Fibroblast of mammary gland (primary cell): ENCODE data around the gene MDH2.
"Not testable (repeated sequence)": the region's sequence is repeated elsewhere in the genome, so short reads cannot be mapped to it uniquely, and the experiment has no call there.

Experiments
- DNase-seq: peaks from one replicate; pipeline ENCODE4 v3.0.0-alpha.2; 2010; ENCODE audit warnings: low read depth
- H3K4me3 ChIP-seq: 2 replicates; pipeline ENCODE4 v1.5.1; 2011; ENCODE audit warnings: low read depth, mild to moderate bottlenecking, low read length, moderate library complexity; ENCODE audit not compliant: control insufficient read depth
- CTCF ChIP-seq: conservative IDR thresholded peaks from 2 replicates; pipeline ENCODE4 v1.5.1; 2011; ENCODE audit warnings: low read depth, low read length, inconsistent platforms; ENCODE audit not compliant: control insufficient read depth, insufficient read depth

Gene MDH2

GRCh38 chr7:76057103-76057812 lies 9.4 kb downstream of the MDH2 start:
- no peak for DNase-seq
- no peak overlapping the region for H3K4me3 ChIP-seq
- TF ChIP-seq CTCF: no peak

GRCh38 chr7:76057813-76058145 lies 9.9 kb downstream of the MDH2 start:
- TF ChIP-seq CTCF: no peak
- no peak for DNase-seq
- H3K4me3 ChIP-seq: no peak overlapping the region

- DNase-seq, H3K4me3 ChIP-seq: not testable (repeated sequence)
Measured at GRCh38 chr7:76058745-76059144, 10.8 kb downstream of the MDH2 start.

GRCh38 chr7:76060842-76061241 lies 12.9 kb downstream of the MDH2 start:
- TF ChIP-seq CTCF: no peak
- H3K4me3 ChIP-seq: no peak overlapping the region
- DNase-seq: no peak

- H3K4me3 ChIP-seq: no peak overlapping the region
- DNase-seq: no peak
- no peak for TF ChIP-seq CTCF
Measured at GRCh38 chr7:76062254-76062653, 14.3 kb downstream of the MDH2 start.

- TF ChIP-seq CTCF: no peak
- H3K4me3 ChIP-seq: no peak overlapping the region
- no peak for DNase-seq
Measured at GRCh38 chr7:76063114-76063513, 15.2 kb downstream of the MDH2 start.

GRCh38 chr7:76063525-76063924 lies 15.6 kb downstream of the MDH2 start:
- DNase-seq: no peak
- no peak for TF ChIP-seq CTCF

More at GRCh38 chr7:76063525-76063924, 15.6 kb downstream of the MDH2 start:
- no peak overlapping the region for H3K4me3 ChIP-seq
